Dermis microvascular lymphatic vessel endothelial cell (primary cell): ENCODE results near the gene RAP1GAP. TPM values are rescaled to one million over a fixed set of nuclear protein-coding genes. Genes with fewer than 3 reads are reported as not detected.

Experiments used
- total RNA-seq: library from RNA; depleted of rRNA; stranded (reverse); fragments of >200 nt; gene quantifications from 2 replicates; pipeline ENCODE4 v1.2.1, GENCODE V29; 2014

The RAP1GAP gene
- total RNA-seq, 1 donor from 2014 or later = not detected

Other genes with a start within 250 kb of the RAP1GAP start
- gene NBPF3, start 229.2 kb downstream of the RAP1GAP start, total RNA-seq = 7.4 and 11.0 TPM in 2 replicates
- under 0.01 and 0.26 TPM in 2 replicates for gene ALPL, start 159.9 kb downstream of the RAP1GAP start, total RNA-seq
- gene USP48, start 113.8 kb upstream of the RAP1GAP start, total RNA-seq = 45.7 and 55.1 TPM in 2 replicates
- gene LDLRAD2, start 142.9 kb upstream of the RAP1GAP start, total RNA-seq = 0.13 TPM in 1 of 2 replicates, not detected in the other